SU-DHL-6 (cell line): ENCODE data around the gene PMFBP1.

ENCODE experiments used
- H2AFZ ChIP-seq: fragments of 200-600 bp; sonication (generic); 2 replicates; pipeline ENCODE4 v1.6.1; 2014; ENCODE audit warnings: low read depth, mild to moderate bottlenecking, moderate library complexity, mixed read lengths, antibody characterized with exemption, low read length; ENCODE audit not compliant: severe bottlenecking
- H3F3A ChIP-seq: fragments of 200-600 bp; shearing (Covaris generic); 2 replicates; pipeline ENCODE4 v1.6.0; 2016; ENCODE audit warnings: antibody characterized with exemption, mild to moderate bottlenecking; ENCODE audit not compliant: insufficient read depth
- H3K27ac ChIP-seq: fragments of 200-600 bp; sonication (generic); 2 replicates; pipeline ENCODE4 v1.5.1; 2016; ENCODE audit warnings: low read depth, mild to moderate bottlenecking, low read length, moderate library complexity, mixed read lengths
- H3K27me3 ChIP-seq: fragments of 200-600 bp; sonication (generic), shearing (Covaris generic); 2 replicates; pipeline ENCODE4 v1.6.0; 2014; ENCODE audit warnings: mild to moderate bottlenecking, low read length
- H3K36me3 ChIP-seq: fragments of 200-600 bp; sonication (generic); 2 replicates; pipeline ENCODE4 v1.6.1; 2014; ENCODE audit warnings: mild to moderate bottlenecking, low read length, mixed read lengths
- H3K4me2 ChIP-seq: fragments of 300-600, 200-600 bp; shearing (Covaris generic), sonication (generic); 2 replicates; pipeline ENCODE4 v1.6.0; 2014; ENCODE audit warnings: low read length, low read depth, mild to moderate bottlenecking; ENCODE audit not compliant: poor library complexity, severe bottlenecking
- H3K4me3 ChIP-seq: fragments of 200-600 bp; sonication (generic); 2 replicates; pipeline ENCODE4 v1.5.1; 2014; ENCODE audit warnings: antibody characterized with exemption, low read length, mild to moderate bottlenecking, mixed read lengths; ENCODE audit not compliant: insufficient read depth, poor library complexity, severe bottlenecking
- H3K79me2 ChIP-seq: fragments of 200-600 bp; sonication (generic); 2 replicates; pipeline ENCODE4 v1.6.1; 2014; ENCODE audit warnings: mild to moderate bottlenecking, low read length, moderate library complexity; ENCODE audit not compliant: insufficient read depth
- H3K9ac ChIP-seq: fragments of 200-600 bp; sonication (generic); 2 replicates; pipeline ENCODE4 v1.7.0; 2014; ENCODE audit warnings: mild to moderate bottlenecking, low read length
- H3K9me2 ChIP-seq: fragments of 200-600 bp; sonication (generic); replicated peaks from 2 replicates; pipeline ENCODE4 v1.6.1; 2014; ENCODE audit warnings: low read length; ENCODE audit not compliant: insufficient read depth
- H3K9me3 ChIP-seq: fragments of 200-600 bp; sonication (generic); 2 replicates; pipeline ENCODE4 v1.6.1; 2014; ENCODE audit warnings: low read length, mixed read lengths; ENCODE audit not compliant: insufficient read depth
- H4K20me1 ChIP-seq: fragments of 200-600 bp; sonication (generic); 2 replicates; pipeline ENCODE4 v1.6.1; 2014; ENCODE audit warnings: low read depth, mild to moderate bottlenecking, antibody characterized with exemption, low read length, moderate library complexity, mixed read lengths
- CTCF ChIP-seq: fragments of 200-600 bp; sonication (generic); IDR thresholded peaks from one replicate; pipeline ENCODE4 v1.5.1; 2017; ENCODE audit warnings: antibody characterized with exemption, mild to moderate bottlenecking, low read length, moderate library complexity; ENCODE audit not compliant: insufficient read depth, poor library complexity, severe bottlenecking
- EZH2phosphoT487 ChIP-seq: fragments of 200-600 bp; sonication (generic), shearing (Covaris generic); conservative IDR thresholded peaks from 2 replicates; pipeline ENCODE4 v1.6.1; 2018; ENCODE audit warnings: mild to moderate bottlenecking, antibody characterized with exemption, low read length, moderate library complexity, mixed read lengths

PMFBP1 gene

DNA sequence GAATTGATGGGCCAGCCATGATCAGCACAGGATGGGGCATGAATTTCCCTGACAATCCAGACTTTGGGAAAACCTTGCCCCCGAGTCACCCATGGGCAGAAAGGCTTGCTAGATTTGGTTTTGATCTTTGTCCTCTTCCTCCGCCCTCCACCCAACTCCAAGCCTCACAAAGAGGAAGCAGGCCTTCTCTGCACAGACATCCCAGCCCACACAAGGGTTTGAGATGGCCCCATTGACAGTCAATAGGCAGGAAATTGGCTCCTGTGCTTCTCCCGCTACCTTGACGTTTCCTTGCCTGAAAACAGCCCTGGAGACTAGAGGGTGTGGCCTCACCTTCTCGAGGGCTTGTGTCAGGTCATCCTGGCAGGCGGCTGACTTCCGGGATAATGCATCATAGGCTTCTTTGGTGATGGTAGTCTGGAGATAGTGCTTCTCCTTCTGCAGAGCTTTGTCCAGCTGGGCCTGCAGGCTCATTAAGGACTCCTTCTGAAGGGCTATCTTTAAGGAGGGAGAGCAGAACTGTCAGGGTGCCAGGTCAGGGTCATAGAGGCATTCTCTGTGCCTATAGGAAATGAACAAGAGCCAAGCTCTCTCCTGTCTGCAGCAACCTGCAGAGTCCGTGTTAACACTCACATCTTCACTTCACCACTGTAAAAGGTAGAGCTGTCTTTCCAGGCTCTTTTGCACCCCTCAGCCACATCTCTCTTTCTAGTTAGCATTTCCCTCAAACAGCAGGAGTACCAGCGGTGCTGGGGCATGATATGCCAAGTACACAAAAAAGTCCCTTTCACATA is 46.1 kb downstream of the PMFBP1 start:
- Histone ChIP-seq H3K4me2 (no peak overlapping the region), H2AFZ (peak overlapping the region; percentile 60)

GRCh38 chr16:72124761-72125634 is 47.0 kb downstream of the PMFBP1 start:
- Histone ChIP-seq H3F3A (no peaks in the 10 kb centered on the region), H3K9me3 (no peaks in the 10 kb centered on the region), H2AFZ (peak overlapping the region; percentile 68), H3K27me3 (no peaks in the 10 kb centered on the region), H3K27ac (no peak overlapping the region), H3K36me3 (no peaks in the 10 kb centered on the region), H3K9me2 (no peaks in the 10 kb centered on the region), H3K9ac (no peak overlapping the region), H3K4me3 (no peak overlapping the region), H4K20me1 (no peaks in the 10 kb centered on the region), H3K4me2 (no peak overlapping the region), H3K79me2 (no peaks in the 10 kb centered on the region)
- peak; percentile 51 for TF ChIP-seq CTCF
- no peak for TF ChIP-seq EZH2phosphoT487

More for the DNA sequence above, 46.1 kb downstream of the PMFBP1 start:
- no peaks in the 10 kb centered on the region for H3K36me3 ChIP-seq
- no peak overlapping the region for H3K27ac ChIP-seq
- no peaks in the 10 kb centered on the region for H3K9me2 ChIP-seq
- no peaks in the 10 kb centered on the region for H3K27me3 ChIP-seq
- TF ChIP-seq EZH2phosphoT487 = no peak
- TF ChIP-seq CTCF = no peak
- H3F3A ChIP-seq = no peaks in the 10 kb centered on the region
- H3K9me3 ChIP-seq = no peaks in the 10 kb centered on the region
- H3K79me2 ChIP-seq = no peaks in the 10 kb centered on the region
- H3K4me3 ChIP-seq = no peak overlapping the region
- no peak overlapping the region for H3K9ac ChIP-seq
- no peaks in the 10 kb centered on the region for H4K20me1 ChIP-seq

GRCh38 chr16:72124148-72124547 is 47.8 kb downstream of the PMFBP1 start:
- no peak for TF ChIP-seq CTCF
- Histone ChIP-seq H3K36me3 (no peaks in the 10 kb centered on the region), H3K9ac (no peak overlapping the region), H3K9me2 (no peaks in the 10 kb centered on the region), H3F3A (no peaks in the 10 kb centered on the region), H3K9me3 (no peaks in the 10 kb centered on the region), H3K27ac (no peak overlapping the region), H2AFZ (no peak overlapping the region), H3K4me3 (no peak overlapping the region), H4K20me1 (no peaks in the 10 kb centered on the region), H3K4me2 (no peak overlapping the region), H3K27me3 (no peaks in the 10 kb centered on the region), H3K79me2 (no peaks in the 10 kb centered on the region)
